GM21360 (cell line): ENCODE results near the gene MAGED2.
"Not testable (repeated sequence)": the region's sequence is repeated elsewhere in the genome, so short reads cannot be mapped to it uniquely, and the experiment has no call there.

ENCODE experiments used
- ATAC-seq: cut with Tn5 transposase; IDR thresholded peaks from one replicate; pipeline ENCODE4 v1.9.1; 2021; ENCODE audit warnings: mild to moderate bottlenecking, moderate library complexity; ENCODE audit not compliant: unreplicated experiment

MAGED2 gene, protein sequence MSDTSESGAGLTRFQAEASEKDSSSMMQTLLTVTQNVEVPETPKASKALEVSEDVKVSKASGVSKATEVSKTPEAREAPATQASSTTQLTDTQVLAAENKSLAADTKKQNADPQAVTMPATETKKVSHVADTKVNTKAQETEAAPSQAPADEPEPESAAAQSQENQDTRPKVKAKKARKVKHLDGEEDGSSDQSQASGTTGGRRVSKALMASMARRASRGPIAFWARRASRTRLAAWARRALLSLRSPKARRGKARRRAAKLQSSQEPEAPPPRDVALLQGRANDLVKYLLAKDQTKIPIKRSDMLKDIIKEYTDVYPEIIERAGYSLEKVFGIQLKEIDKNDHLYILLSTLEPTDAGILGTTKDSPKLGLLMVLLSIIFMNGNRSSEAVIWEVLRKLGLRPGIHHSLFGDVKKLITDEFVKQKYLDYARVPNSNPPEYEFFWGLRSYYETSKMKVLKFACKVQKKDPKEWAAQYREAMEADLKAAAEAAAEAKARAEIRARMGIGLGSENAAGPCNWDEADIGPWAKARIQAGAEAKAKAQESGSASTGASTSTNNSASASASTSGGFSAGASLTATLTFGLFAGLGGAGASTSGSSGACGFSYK

GRCh38 chrX:54807524-54808108, at the start of gene MAGED2:
TSS of gene MAGED2 (plus strand) at chrX:54807745. CDS start at chrX:54809332, 1,587 bp downstream.
- ATAC-seq = no peak

DNA sequence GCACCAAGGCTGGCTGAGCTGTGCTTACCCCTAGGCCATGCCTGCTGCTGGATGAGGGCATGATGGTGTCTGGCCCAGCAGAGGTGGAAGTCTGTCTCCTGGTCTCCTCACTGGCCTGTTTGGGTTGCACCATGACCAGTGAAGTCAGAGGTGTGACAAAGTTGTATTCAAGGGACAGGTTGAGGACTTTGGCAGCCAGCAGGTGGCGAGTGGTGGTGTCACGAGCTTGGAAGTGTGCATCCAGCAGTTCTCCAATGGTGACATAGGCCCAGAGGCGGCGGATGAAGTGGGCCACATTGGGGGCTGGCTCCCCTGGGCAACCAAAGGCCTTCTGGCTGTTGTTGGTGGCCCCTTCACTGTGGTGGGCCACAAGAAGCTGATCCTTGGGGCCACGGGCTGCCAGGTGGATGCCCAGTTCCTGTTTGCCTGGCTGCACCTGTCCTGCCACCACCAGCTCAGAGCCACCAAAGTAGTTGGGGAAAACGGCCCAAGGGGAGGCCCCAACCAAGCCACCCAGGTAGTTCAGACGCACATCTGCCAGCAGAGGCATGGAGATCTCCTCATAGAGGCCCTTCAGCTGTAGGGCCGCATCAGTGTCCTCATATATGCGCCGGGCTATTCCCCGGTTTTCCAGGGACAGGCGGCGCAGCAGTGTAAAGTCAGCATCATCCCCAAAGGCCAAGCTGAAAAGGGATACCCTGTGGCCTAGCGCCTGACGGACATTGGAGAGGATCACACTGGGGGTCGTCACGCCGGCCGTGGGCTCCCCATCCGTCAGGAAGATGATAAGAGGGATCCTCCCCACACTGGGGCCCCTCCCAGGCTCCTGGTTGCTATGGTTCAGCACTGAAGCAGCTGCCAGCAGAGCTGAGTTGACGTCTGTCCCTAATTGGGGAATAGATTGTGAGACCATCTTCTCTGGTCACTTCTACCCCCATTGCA, 49.2 kb upstream of the MAGED2 start:
- ATAC-seq = no peak

GRCh38 chrX:54774391-54775094, 33.0 kb upstream of the MAGED2 start:
- not testable (repeated sequence) for ATAC-seq

DNA sequence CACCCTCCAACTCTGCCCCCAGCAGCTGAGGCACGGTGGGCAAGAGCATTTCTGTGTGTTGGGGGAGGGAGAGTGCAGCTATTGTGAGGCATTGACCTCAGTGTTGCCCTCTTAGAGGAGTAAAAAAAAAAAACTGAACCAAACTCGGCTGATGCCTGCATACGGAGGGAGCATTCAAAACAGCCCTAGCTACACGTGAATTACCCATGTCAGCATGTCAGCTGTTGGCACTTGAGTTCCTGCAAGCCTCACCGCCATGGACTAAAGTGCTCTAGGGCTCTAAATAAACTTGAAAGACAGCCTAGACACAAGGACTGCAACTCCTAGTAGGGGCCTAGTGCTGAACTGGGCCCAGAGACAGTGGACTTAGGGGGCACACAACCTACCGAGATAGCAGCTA, 31.5 kb upstream of the MAGED2 start:
- ATAC-seq = no peak

DNA sequence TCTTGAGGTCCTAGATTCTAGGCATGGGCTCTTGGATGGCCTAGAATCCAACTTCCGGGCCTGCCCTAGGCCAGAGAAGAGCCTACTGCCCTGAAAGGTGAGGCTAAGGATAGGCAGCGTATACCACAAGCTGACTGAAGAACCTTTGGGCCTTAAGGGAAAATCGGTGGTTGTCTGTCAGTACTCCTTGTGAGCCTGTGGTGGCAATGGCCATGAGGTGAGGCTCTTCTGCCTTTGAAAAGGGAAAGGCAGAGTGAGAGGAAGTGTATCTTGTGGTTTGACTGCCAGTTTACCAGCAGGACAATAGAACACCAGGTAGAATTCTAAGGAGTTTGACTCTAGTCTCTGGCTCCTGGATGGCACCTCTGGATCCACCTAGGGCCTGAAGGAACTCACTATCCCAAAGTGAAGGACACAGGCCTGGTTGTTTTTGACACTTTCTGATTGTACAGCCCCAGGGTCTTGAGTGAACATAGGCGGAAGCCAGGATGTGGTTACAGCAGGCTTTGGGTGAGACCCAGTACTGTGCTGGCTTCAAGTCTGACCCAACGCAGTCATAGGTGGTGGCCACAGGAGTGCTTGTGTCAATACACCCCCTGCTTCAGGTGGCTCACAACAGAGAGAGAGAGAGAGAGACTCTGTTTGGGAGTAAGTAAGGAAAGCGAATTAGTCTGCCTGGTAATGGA, 30.4 kb upstream of the MAGED2 start:
- ATAC-seq = no peak

- no peak for ATAC-seq
These were observed 21.6 kb upstream of the MAGED2 start for GRCh38 chrX:54785901-54786300.

- no peak for ATAC-seq
These were observed 20.6 kb upstream of the MAGED2 start for GRCh38 chrX:54786967-54787366.

GRCh38 chrX:54788446-54788845, 19.1 kb upstream of the MAGED2 start:
- no peak for ATAC-seq

DNA sequence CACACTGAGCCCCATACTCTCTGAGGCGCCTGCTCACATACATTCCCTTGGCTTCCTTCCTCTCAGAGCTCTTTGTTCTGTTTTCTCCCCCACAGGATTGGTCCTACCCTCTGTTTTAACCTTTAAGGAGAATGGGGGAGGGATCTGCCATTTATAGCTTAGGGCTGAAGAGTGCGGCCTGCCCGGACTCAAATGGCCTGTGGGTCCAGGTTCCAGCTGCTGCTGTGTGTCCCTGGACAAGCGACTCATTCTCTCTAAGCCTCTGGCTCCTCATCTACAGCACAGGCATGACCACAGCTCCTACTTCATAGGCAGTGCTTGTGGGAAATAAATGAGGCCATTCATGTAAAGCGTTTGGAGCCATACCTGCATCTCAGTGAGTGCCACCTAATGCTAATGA, 18.1 kb upstream of the MAGED2 start:
- ATAC-seq = not testable (repeated sequence)

GRCh38 chrX:54794028-54794427, 13.5 kb upstream of the MAGED2 start:
- ATAC-seq = no peak

- ATAC-seq = no peak
These were observed 12.8 kb upstream of the MAGED2 start for GRCh38 chrX:54794795-54795194.

DNA sequence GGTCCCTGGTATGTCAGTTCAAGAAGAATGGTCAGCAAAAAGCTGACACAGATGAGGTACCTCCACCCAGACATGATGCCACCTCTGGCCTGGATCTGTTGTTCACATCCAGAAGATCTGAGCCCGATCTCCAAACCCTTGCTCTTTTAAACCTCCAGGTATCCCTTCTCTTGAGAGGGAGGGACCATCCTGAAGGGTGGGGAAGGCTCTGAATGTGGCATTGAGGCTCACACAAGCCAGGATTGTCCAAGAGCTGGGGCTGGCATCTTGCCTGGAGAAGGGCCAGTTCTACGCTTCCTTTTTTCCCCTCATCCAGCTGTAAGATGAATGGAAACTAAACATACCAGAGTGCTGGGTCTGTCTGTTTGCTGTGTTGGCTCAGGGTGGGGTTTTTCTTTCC, 9.4 kb upstream of the MAGED2 start, which contains the start of gene ITIH6:
Gene ITIH6, minus strand, starts transcription at position 119 of the 400 bp plus-strand sequence. Its CDS starts 45 bp downstream, at position 74.
- ATAC-seq = no peak

DNA sequence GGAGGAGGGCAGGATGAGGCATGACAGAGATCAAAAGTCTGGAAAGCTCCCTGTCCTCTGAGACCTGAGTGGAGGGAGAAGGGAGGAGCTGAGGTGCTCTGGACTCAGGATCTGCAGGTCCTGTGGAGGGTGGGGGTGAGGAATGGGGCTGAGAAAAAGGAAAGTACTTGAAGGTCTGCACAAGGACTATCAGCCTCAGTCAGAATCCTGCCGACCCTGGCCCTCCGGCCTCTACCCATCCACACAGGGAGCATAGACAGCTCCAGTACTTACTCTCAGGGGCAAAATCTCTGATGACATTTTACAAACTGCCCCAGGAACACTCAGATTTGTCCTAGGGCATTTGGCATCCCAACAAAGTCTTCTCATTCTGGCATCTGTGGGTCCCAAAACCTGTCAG, 8.5 kb upstream of the MAGED2 start:
- no peak for ATAC-seq

DNA sequence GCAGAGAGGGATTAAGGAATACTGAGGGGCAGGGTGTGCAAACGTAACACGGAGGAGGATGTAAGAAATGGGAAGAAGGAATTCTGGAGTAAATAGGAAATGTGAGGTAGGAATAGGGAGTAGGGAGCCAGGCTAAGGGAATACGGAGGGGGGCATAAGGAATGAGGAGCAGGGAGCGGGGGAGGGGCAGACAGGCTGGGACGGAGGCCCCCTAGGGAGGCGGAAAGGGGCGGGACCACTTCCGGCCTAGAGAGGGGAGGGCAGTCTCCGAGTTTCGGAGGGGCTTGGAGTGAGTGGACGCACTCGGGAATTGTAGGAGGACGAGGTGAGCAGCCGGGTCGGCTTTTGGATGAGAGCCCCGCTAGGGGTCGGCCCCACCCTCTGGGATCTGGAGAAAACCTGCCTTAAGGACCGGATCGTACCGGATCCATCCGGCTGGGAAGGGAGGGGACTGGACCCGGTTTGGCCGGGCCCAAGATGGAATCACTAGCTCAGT, 612 bp downstream of the MAGED2 start:
- ATAC-seq = peak; percentile 12

DNA sequence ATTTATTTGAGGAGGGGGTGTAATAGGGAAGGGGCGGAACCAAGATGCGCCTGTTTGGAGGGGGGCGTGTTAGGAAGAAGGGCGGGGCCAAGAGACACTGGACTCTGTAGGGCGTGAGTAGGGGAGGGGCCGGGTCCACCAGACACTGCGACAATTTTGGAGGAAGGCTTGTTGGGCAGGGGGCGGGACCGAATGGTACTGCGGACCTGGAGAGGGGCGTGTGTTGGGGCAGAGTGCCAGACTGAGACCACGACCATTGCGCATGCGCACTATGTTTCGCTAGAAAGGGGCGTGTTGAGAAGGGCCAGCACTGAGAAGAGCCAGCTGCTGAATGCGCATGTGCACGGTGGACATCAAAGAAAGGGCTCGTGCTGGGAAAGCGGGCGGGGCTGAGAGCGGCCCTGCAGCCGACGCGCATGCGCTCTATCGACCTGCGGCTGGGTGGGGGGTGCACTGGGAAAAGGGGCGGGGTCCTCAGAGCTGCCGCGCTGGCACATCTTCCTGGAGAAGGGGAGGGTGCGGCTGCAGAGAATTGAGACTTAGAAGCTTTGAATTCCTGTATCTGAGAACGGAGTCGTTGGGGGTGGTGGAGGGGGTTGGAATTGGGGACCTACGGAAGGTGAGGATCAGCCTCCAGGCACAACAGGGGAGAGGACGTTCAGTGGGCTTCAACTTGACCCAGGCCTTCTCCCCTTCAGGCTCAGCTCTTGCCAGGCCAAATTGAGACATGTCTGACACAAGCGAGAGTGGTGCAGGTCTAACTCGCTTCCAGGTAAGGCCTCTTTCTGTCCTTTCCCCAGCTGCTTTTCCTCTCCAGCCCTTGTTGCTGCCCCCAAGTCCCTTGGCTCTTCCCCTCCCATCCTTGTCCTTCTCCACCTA, 1.3 kb downstream of the MAGED2 start:
- peak; percentile 81 for ATAC-seq

DNA sequence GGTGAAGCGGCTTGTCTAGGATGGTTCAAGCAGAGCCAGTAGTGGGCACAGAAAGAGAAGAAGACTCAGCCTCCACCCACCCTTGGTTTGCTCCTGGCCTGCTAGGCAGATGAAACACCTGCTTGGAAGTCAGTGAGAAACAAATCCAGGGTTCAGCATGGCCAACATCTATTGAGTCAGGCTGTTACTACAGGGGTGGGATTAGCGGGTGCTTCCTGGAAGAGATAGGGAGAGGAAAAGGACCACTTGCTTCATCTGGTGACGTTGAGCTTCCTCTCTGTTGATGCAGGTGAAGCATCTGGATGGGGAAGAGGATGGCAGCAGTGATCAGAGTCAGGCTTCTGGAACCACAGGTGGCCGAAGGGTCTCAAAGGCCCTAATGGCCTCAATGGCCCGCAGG, 3.0 kb downstream of the MAGED2 start:
- no peak for ATAC-seq

DNA sequence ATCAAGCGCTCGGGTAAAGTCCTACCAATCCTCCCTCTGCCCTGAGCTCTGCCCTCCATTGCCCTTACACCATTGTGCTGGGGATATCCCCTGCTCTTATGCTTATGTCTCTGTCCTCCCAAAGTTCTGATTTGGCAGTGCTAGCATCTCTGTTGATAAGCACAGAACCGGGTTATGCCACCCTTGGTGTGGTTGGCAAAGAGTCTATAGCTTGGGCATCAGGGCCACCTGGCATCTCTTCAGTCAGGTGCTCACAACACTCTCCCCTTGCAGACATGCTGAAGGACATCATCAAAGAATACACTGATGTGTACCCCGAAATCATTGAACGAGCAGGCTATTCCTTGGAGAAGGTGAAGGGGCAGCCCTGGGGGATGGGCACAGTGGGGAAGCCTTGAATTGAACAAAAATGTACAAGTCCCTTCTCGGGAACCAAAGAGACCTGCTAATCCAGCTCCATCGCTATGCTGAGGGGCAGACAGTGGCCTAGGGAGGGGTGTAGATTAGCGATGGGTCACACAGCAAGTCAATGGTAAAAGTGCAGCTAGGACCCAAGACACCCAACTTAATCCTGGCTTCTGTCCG, 3.8 kb downstream of the MAGED2 start:
- no peak for ATAC-seq

DNA sequence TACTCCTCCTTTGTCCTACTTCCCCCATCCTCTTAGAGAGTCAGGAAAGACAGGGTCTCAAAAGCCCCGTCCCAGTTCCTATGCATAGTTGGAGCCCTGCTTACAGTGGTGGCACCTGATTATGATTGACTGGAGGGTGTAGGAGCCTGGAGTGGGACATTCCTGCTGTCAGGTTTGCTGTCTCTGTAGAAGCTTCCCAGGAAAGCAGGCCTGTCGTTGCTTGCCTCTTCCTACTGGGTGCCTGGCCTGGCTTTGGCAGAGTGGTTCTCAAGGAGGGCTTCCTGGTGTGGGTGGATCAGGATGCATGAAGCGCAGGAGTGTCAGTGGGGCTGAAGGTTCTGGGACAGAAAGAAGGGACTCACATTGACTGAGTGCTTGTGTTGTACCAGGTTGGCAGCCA, 4.8 kb downstream of the MAGED2 start:
- no peak for ATAC-seq
